NCI-H82 (cell line): ENCODE measurements around the gene GZF1.
A peak's percentile ranks its signal among the peaks of the same experiment; 100 is the strongest.

Source experiments
- DNase-seq: peaks from one replicate; lab custom pipeline; 2025; lab: John Stamatoyannopoulos, UW

The GZF1 gene

GRCh38 chr20:23407781-23408464, 45.9 kb downstream of the GZF1 start:
- no peak for DNase-seq

- DNase-seq, result no peak
Measured at GRCh38 chr20:23408957-23409356, 47.0 kb downstream of the GZF1 start.

GRCh38 chr20:23409800-23410199, 47.8 kb downstream of the GZF1 start:
- DNase-seq, result no peak

DNA sequence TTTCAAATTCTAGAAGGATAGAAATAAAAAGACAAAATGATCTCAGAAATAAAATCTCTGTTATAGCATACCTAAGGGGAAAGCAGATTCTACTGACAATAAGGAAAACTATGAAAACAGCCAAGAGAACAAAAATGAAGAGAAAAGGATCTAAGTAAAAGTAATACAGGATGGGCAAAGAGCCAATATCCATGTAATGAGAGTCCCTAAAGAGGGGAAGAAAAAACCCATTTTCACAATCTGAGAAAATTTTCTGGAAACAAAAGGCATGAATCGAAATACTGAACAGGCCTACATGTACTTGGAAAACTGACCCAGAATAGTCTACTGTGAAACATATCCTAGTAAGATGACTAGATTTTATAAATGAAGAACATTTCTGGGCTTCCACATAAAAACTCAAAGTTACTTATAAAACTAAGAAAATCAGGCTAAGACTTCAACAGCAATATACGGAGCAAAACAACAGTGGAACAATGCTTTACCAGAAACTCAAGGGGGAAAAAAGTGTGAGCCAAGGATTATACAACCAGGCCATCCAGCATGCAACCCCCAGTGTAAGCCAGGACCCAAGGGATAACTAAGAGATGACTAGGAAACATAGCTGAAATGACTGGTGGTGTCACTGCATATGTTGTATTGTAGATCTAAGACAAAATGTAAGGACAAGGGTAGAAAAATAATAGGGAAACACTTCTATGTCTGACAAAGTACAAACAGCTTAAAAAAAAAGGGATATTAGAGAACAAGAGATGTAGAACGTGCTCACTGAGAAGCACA, 49.1 kb downstream of the GZF1 start:
- DNase-seq, result no peak

GRCh38 chr20:23412026-23412425, 50.0 kb downstream of the GZF1 start:
- DNase-seq, result peak; percentile 35

DNA sequence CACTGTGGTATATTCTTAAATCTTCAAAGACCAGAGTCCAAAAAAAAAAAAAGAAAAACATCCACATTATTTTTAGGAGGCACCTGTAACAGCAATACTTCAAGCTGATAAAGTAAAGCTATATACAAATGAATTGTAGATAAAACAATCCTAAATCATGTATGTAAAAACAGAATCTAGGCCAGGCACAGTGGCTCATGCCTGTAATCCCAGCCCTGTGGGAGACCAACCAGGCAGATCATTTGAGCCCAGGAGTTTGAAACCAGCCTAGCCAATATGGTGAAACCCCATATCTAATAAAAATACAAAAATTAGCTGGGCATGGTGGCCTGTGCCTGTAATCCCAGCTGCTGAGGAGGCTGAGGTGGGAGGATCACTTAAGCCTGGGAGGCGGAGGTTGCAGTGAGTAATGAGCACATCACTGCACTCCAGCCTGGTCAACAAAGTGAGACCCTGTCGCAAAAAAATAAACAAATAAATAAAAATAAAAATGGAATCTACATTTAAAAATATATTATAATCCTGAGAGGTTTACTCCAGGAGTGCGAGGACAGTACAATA, 52.0 kb downstream of the GZF1 start:
- DNase-seq, result no peak

DNA sequence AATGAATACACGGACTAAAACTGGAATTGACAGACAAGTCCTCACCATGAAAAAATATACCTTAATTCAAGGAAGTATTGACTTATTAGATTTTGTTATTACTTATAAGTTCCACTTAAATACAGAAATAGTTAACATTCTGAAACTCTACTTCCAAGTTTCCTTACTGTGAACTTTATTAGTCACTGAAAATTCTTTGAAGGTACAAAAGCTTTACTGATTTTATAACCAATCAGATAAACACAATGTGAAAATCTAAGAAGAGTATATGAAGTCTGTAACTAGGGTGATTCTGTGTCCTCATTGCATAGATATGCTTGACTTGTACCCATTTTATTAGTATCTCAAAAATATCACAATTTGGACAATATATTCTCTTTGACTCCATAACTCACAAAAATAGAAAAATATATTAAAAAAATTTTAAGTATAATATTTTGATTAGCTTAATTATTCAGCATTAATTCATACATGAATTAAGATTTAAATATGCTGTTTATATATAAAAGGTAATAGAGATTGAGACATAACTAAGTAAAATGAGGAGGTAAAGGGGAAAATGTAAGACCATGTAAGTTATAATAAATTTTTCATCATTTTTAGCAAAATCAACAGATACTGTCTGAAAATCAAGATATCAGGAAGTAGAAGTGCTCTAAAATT, 52.7 kb downstream of the GZF1 start:
- no peak for DNase-seq

DNA sequence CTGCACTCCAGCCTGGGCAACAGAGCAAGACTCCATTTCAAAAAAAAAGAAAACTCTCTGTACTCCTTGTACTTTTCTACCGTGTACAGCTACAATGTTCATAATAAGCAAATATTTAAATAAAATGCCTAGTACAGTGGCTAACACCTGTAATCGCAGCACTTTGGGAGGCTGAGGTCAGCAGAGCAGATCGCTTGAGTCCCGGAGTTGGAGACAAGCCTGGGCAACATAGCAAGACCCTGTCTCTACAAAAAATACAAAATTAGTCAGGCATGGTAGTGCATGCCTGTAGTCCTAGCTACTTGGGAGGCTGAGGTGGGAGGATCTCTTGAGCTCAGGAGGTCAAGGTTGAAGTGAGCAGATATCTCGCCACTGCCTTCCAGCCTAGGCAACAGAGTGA, 53.6 kb downstream of the GZF1 start:
- no peak for DNase-seq

DNA sequence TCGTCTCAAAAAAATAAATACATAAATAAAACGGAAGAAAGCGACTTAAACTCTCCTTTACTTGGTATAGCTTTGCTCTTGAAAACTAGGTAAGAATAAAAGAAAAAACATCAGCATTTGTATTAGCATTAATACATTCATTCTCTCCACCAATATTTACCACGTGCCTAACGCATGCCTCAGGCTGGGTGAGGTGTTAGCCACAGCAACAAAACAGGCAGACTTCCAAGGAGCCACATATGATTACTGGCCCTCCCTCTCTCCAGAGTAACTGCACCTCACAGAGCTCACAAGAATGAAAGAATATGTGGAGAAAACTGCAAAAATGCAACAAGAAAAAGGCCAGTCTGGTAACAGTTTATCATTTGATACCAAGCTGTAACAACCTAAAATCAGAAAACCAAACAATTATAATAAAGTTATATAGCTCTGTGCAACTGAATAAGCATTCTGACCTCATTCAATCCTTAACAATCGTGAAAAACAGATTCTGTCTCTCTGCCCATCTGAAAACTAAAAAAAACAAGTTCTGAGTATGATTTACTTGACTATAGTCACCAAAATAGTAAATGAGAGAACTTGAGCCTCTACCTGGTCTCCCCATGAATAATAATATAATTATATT, 54.1 kb downstream of the GZF1 start:
- DNase-seq, result no peak

GRCh38 chr20:23417861-23418260, 55.9 kb downstream of the GZF1 start:
- peak; percentile 63 for DNase-seq

DNA sequence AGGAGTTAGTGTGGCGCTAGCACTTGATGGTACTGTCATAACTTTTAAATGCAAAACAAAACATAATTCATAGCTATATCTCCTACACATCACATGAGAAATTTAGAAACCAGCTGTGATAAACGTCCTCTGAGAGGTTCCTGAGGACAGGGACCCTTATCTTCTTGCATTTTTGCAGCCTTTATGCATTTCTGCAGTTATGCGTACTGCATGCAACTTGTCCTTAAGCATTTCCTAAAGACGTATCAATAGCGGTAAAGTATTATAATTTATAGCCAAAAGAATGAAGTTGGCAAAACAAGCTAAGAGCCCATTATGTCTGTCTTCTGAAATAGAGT, 57.6 kb downstream of the GZF1 start:
- DNase-seq, result no peak

- peak; percentile 65 for DNase-seq
Measured at GRCh38 chr20:23419995-23420901, 58.3 kb downstream of the GZF1 start.

DNA sequence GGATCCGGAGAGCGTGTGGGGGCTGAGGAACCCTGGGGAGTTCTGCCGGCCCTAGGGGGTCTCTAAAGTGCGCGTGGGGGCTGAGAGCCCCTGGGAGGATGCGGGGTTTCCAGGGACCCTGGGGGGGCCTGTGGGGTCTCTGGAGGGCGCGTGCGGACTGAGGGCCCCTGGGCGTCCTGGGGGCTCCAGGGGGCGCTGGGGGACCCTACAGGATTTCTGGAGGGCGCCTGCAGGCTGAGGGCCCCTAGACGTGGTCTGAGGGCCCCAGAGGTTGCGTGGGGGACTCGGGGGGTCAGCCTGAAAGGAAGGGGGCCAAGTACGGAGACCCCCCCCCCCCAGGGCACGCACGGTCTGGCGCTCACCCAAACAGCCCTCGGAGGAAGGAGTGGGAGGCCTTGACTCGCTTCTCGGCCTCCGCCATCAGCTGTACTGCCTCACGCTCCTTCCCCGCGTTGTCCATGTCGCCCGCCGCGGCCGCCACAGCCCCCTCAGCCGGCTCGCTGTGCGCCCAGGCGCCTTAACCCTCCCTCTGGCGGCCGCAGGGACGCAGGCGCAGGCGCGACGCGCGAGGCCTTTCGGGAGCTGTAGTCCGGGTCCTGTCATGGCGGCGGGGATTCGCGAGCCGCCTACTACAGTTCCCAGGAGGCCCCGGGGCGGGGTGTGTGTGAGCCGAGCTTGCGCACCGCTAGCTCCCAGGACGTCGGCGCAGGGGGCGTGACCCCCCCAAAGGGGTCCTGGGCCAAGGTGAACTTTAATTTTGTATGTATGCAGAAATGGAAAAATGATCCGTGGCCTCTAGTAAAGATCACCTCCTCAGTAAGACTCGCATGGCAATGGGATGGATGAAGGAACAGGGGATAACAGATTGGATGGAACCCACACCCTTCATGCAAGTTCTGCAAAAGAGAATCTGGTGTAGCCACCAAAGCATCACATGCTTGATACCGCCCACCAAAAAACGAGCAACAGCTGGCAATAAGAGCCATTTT, 59.3 kb downstream of the GZF1 start, which contains the start of gene NAPB:
NAPB (minus strand) TSS at position 546 of the 989 bp plus-strand sequence; CDS start at position 460, 86 bp downstream.
- DNase-seq, result peak; percentile 97
